Testis (tissue), 3 donors: ENCODE results near the gene PCGF1. TPM values are rescaled to one million over a fixed set of nuclear protein-coding genes. Genes with fewer than 3 reads are reported as not detected.
A peak's percentile ranks its signal among the peaks of the same experiment; 100 is the strongest.

Experiments
- DNase-seq: peaks from one replicate; pipeline ENCODE4 v3.0.0-alpha.2; 2019
- H3K27ac ChIP-seq, 2 donors: fragments of 200-600 bp; sonication (generic); one replicate each; pipeline ENCODE4 v1.5.1; 2019
- H3K27me3 ChIP-seq: fragments of 200-600 bp; sonication (generic); one replicate; pipeline ENCODE4 v1.5.1; 2019
- H3K36me3 ChIP-seq: fragments of 200-600 bp; sonication (generic); one replicate; pipeline ENCODE4 v1.5.1; 2017; ENCODE audit warnings: low read depth; ENCODE audit errors: missing control alignments
- H3K4me1 ChIP-seq: fragments of 200-600 bp; sonication (generic); one replicate; pipeline ENCODE4 v1.5.1; 2019
- H3K4me3 ChIP-seq, 2 donors: fragments of 200-600 bp; sonication (generic); one replicate each; pipeline ENCODE4 v1.5.1; 2017 to 2019
- H3K9me3 ChIP-seq: fragments of 200-600 bp; sonication (generic); one replicate; pipeline ENCODE4 v1.5.1; 2017
- POLR2A ChIP-seq: fragments of 450-650 bp; IDR thresholded peaks from one replicate; pipeline ENCODE4 v1.6.1; 2017; ENCODE audit warnings: antibody characterized with exemption, mild to moderate bottlenecking, moderate library complexity
- WGBS, 2 donors: methylation state at CpG; one replicate each; pipeline ENCODE4 v1.1.5; 2018; 5-methylcytosine and 5-hydroxymethylcytosine counted together
- intact Hi-C: fragments of 100-400 bp; cut with DNase I; formaldehyde crosslinking; loops from one replicate; pipeline ENCODE4 v1.15.1; 2023; ENCODE audit warnings: low total_unique reads
- polyA plus RNA-seq: library from polyadenylated mRNA; stranded (reverse); fragments of 350-450 nt; fragmentation: Illumina TruSeq; extraction: RNeasy Lipid Tissue Mini Kit (QIAGEN cat#74804); gene quantifications from one replicate; pipeline ENCODE4 v1.2.3, GENCODE V29; 2014; ENCODE audit warnings: low read depth, low replicate concordance; ENCODE audit not compliant: insufficient read depth
- total RNA-seq, 2 donors: library from RNA; depleted of rRNA; stranded (reverse); fragments of >200 nt; gene quantifications; one replicate each; pipeline ENCODE4 v1.2.3, GENCODE V29; 2016
- TF ChIP-seq, protein P1 (sequence below), 3 experiments: fragments of 450-650 bp in 2 of 3; fragments of 200-600 bp in 1 of 3; sonication (generic) in 1 of 3; IDR thresholded peaks; one replicate each; pipeline ENCODE4 v1.5.1; 2016 to 2019; ENCODE audit warnings: antibody characterized with exemption in 3 of 3, mild to moderate bottlenecking in 2 of 3, moderate library complexity in 1 of 3

PCGF1 gene
- total and polyA plus RNA-seq, 3 donors from 2014 or later, result 17.0 to 25.3 (median 20.1) TPM

DNA sequence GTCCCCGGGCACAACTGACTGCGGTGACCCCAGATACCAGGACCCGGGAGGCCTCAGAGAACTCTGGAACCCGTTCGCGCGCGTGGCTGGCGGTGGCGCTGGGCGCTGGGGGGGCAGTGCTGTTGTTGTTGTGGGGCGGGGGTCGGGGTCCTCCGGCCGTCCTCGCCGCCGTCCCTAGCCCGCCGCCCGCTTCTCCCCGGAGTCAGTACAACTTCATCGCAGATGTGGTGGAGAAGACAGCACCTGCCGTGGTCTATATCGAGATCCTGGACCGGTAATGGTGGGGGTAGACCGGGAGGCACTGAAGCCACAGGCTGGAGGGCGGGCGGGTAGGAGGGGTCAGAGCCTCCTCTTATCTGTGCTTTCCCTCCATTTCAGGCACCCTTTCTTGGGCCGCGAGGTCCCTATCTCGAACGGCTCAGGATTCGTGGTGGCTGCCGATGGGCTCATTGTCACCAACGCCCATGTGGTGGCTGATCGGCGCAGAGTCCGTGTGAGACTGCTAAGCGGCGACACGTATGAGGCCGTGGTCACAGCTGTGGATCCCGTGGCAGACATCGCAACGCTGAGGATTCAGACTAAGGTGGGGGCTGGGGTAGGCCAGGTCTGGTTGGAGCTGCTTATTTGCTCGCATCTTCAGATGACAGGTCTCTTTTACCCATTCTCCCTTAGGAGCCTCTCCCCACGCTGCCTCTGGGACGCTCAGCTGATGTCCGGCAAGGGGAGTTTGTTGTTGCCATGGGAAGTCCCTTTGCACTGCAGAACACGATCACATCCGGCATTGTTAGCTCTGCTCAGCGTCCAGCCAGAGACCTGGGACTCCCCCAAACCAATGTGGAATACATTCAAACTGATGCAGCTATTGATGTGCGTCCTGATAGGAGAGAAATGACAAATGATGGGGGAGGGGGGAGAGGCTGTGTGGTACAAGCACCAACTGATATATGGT is 23.0 kb upstream of the PCGF1 start:
- DNase-seq, result peak; percentile 49
- intact Hi-C loops, result no loop called here
- H3K9me3 ChIP-seq, result no peaks in the 10 kb centered on the region
- WGBS, 2 donors, result 1 to 3% methylated on average over 18 to 43 of the region's 54 CpGs
- TF ChIP-seq, protein P1, sequence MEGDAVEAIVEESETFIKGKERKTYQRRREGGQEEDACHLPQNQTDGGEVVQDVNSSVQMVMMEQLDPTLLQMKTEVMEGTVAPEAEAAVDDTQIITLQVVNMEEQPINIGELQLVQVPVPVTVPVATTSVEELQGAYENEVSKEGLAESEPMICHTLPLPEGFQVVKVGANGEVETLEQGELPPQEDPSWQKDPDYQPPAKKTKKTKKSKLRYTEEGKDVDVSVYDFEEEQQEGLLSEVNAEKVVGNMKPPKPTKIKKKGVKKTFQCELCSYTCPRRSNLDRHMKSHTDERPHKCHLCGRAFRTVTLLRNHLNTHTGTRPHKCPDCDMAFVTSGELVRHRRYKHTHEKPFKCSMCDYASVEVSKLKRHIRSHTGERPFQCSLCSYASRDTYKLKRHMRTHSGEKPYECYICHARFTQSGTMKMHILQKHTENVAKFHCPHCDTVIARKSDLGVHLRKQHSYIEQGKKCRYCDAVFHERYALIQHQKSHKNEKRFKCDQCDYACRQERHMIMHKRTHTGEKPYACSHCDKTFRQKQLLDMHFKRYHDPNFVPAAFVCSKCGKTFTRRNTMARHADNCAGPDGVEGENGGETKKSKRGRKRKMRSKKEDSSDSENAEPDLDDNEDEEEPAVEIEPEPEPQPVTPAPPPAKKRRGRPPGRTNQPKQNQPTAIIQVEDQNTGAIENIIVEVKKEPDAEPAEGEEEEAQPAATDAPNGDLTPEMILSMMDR (IDR thresholded peaks at IDR 0.05), result no peak
- no peak for TF ChIP-seq POLR2A
- H3K4me3 ChIP-seq, result peak overlapping the region; percentile 72 to 87
- peak overlapping the region; percentile 62 to 82 for H3K27ac ChIP-seq
- no peaks in the 10 kb centered on the region for H3K36me3 ChIP-seq
- H3K4me1 ChIP-seq, result peaks cover 16% of the 10 kb centered on the region
- H3K27me3 ChIP-seq, result no peaks in the 10 kb centered on the region

DNA sequence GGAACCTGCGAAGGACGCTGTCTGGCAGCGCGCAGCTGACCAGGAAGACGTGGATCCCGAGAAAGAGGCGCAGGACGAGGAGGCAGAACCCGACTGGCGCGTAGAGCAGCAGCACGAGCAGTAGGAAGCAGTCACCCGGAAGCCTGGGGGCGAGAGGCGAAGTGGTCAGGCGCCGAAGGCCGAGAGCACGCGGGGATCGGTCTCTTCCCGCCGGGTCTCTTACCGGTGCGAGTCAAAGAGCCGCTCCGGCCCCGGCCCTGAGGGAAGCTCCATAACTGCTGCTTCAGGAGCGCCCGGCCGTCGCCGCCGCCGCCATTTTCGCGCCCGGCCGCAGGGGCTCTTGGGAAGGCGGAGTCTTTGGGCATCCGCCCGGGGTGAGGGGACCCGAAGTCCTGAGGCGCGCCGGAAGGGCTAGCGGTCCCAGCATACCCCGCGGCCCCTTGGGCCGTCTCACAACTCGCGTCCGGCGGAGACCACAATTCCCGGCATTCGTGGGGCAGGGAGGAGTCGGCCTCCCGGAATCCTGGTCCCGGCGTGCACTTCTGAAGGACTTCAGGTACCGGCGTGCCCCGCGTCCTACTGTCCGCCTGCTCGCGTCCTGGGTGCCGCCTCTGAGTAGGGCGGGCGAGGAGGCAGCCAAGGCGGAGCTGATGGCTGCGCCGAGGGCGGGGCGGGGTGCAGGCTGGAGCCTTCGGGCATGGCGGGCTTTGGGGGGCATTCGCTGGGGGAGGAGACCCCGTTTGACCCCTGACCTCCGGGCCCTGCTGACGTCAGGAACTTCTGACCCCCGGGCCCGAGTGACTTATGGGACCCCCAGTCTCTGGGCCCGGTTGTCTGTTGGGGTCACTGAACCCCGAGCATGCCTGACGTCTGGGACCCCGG is 22.1 kb upstream of the PCGF1 start, which contains the start of the genes AUP1 and HTRA2:
Gene AUP1, minus strand, starts transcription at position 350 of the 882 bp plus-strand sequence. Its CDS starts 77 bp downstream, at position 273.
Gene HTRA2, plus strand, starts transcription at position 577 of the 882 bp plus-strand sequence. Its CDS starts 74 bp downstream, at position 651.
- DNase-seq, result peak; percentile 99
- H3K4me3 ChIP-seq, result peak within 1 kb of the TSS; percentile 72 to 87
- H3K27me3 ChIP-seq, result no peaks in the 10 kb centered on the region
- H3K27ac ChIP-seq, result peak within 1 kb of the TSS; percentile 62 to 82
- no peaks in the 10 kb centered on the region for H3K9me3 ChIP-seq
- intact Hi-C loops, result no loop called here
- H3K36me3 ChIP-seq, result no peaks in the 10 kb centered on the region
- WGBS, 2 donors, result 0 to 3% methylated on average over 15 to 56 of the region's 87 CpGs
- H3K4me1 ChIP-seq, result peaks cover 16% of the 10 kb centered on the region
- TF ChIP-seq, protein P1 (IDR thresholded peaks at IDR 0.05), result no peak
- no peak for TF ChIP-seq POLR2A

DNA sequence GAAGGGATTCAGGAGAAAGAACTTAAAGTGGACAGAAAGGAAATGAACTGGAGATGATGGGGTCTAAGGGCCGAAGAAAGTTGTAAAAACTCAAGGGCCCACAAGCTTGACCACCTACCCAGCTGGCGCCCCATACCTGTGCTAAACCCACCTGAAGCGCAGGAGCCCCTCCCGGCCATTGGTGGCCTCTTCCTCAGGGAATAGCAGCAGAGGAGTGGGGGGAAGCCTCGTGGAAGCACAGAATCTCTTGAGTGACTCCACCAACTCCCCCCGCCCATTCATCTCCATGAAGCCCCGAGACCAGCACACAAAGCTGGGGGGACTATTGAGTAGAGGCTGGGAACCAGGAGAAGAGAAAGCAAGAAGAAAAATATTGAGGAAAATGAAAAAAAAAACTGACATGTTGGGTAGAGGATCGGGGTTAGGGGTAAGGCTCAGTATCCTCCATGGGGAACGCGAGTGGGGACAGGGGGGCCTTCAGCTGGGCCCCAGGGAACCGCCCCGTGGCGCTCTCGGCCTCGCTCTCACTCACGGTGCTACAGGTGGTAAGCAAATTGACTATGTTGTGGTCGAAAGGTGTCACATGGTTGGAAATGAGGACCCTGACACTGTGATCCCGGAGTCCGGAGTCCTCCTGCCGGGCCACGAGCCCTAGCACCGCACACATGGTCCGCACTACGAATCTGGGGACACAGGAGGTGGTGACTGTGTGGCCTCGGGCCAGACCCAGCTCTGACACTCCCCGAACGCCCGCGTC is 21.3 kb upstream of the PCGF1 start:
- intact Hi-C loops, result no loop called here
- WGBS, 2 donors, result 13 to 14% methylated on average over 17 to 28 of the region's 29 CpGs

DNA sequence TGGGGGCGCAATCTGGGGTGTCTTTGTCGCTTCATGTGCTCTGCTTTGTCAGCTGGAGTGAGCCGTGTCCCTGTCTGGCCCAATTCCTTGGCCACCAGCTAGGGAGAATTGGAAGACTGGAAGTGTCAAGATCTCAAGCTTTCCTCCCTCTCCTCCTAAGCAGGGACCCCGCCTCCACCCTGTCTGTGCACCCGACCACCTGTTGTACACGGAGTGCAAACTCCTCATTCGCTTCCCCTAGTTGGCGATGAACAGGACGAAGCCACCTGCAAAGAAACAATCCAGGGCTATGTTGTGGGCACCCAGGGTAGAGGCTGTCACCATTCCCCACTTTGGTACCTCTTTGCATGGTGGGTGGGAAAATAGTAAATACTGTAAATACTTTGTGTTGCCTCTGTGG is 20.2 kb upstream of the PCGF1 start:
- H3K27me3 ChIP-seq, result no peaks in the 10 kb centered on the region
- no peak overlapping the region for H3K4me3 ChIP-seq
- 94 to 95% methylated on average over 9 of the region's 9 CpGs for WGBS, 2 donors
- TF ChIP-seq, protein P1 (IDR thresholded peaks at IDR 0.05), result no peak
- no peak for TF ChIP-seq POLR2A
- intact Hi-C loops, result no loop called here
- H3K36me3 ChIP-seq, result no peaks in the 10 kb centered on the region
- H3K4me1 ChIP-seq, result peaks cover 16% of the 10 kb centered on the region
- no peak overlapping the region for H3K27ac ChIP-seq
- no peak for DNase-seq
- H3K9me3 ChIP-seq, result no peaks in the 10 kb centered on the region

More for the DNA sequence above, 21.3 kb upstream of the PCGF1 start:
- H3K36me3 ChIP-seq, result no peaks in the 10 kb centered on the region
- peak overlapping the region; percentile 72 to 87 for H3K4me3 ChIP-seq
- H3K9me3 ChIP-seq, result no peaks in the 10 kb centered on the region
- H3K27me3 ChIP-seq, result no peaks in the 10 kb centered on the region
- TF ChIP-seq POLR2A, result no peak
- TF ChIP-seq, protein P1 (IDR thresholded peaks at IDR 0.05), result no peak
- no peak for DNase-seq
- H3K27ac ChIP-seq, result peak overlapping the region; percentile 62 to 82
- H3K4me1 ChIP-seq, result peaks cover 16% of the 10 kb centered on the region
